Measurements from ENCODE around the gene CTAGE9. TPM values are rescaled to one million over a fixed set of nuclear protein-coding genes. Genes with fewer than 3 reads are reported as not detected.
"Not testable (repeated sequence)": the region's sequence is repeated elsewhere in the genome, so short reads cannot be mapped to it uniquely, and the experiment has no call there.

The CTAGE9 gene, protein sequence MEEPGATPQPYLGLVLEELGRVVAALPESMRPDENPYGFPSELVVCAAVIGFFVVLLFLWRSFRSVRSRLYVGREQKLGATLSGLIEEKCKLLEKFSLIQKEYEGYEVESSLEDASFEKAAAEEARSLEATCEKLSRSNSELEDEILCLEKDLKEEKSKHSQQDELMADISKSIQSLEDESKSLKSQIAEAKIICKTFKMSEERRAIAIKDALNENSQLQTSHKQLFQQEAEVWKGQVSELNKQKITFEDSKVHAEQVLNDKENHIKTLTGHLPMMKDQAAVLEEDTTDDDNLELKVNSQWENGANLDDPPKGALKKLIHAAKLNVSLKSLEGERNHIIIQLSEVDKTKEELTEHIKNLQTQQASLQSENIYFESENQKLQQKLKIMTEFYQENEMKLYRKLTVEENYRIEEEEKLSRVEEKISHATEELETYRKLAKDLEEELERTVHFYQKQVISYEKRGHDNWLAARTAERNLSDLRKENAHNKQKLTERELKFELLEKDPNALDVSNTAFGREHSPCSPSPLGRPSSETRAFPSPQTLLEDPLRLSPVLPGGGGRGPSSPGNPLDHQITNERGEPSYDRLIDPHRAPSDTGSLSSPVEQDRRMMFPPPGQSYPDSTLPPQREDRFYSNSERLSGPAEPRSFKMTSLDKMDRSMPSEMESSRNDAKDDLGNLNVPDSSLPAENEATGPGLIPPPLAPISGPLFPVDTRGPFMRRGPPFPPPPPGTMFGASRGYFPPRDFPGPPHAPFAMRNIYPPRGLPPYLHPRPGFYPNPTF
- total RNA-seq, result not detected

DNA sequence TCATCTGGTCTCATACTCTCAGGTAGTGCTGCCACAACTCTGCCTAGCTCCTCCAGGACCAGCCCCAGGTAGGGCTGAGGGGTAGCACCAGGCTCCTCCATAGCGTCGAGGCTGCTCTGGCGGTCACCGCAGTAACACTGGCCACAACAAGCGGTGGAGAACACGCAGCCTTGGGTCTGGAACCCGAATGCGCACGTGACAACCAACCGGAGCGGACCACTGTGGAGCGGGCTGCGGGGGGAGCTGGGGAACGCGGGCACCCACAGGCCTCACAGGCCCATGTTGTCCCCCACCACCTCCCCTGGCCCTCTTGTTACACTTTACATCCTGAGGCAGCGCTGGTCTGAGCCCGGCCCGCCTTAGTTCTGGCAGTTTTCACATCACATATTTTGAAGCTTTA, at the start of gene CTAGE9:
CTAGE9 (minus strand) TSS at position 101 of the 400 bp plus-strand sequence; CDS start at position 101, 0 bp downstream.
- H3K4me1 Mint-ChIP-seq (ENCODE audit: low read depth); DNase-seq; H3K27me3 Mint-ChIP-seq (ENCODE audit: low read depth); CTCF ChIA-PET; ATAC-seq; H3K4me3 Mint-ChIP-seq; H3K27ac Mint-ChIP-seq; H3K36me3 Mint-ChIP-seq (ENCODE audit: low read depth); POLR2A ChIA-PET; H3K9me3 Mint-ChIP-seq (ENCODE audit: insufficient read depth): not testable (repeated sequence)

DNA sequence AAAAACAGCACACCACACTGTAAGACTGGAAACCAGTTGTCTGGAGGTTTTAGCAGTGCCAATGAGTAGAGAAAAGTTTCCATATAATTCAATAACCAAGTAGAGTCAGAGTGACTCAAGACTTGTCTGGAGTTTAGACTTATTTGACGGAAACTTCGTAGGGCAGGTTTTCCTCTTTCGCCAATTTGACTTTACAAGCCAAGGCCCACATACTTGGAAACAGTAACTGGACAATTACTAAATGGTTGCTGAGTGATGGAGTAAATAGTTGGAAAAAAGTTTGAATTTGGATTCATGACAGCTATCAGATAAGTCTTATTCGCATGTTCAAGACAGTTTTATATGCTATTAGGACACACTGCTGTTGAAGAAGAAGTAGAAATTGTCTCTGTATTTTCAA, 48.1 kb upstream of the CTAGE9 start:
- H3K9me3 Mint-ChIP-seq (ENCODE audit: insufficient read depth), result no peaks in the 10 kb centered on the region
- H3K27me3 Mint-ChIP-seq (ENCODE audit: low read depth), result peaks cover 19% of the 10 kb centered on the region
- ATAC-seq (no peak), DNase-seq (no peak)
- POLR2A ChIA-PET, result no interaction called here
- CTCF ChIA-PET, result no interaction called here
- H3K4me1 Mint-ChIP-seq (ENCODE audit: low read depth), result no peaks in the 10 kb centered on the region
- no peak overlapping the region for H3K4me3 Mint-ChIP-seq
- no peaks in the 10 kb centered on the region for H3K36me3 Mint-ChIP-seq (ENCODE audit: low read depth)
- no peak overlapping the region for H3K27ac Mint-ChIP-seq

DNA sequence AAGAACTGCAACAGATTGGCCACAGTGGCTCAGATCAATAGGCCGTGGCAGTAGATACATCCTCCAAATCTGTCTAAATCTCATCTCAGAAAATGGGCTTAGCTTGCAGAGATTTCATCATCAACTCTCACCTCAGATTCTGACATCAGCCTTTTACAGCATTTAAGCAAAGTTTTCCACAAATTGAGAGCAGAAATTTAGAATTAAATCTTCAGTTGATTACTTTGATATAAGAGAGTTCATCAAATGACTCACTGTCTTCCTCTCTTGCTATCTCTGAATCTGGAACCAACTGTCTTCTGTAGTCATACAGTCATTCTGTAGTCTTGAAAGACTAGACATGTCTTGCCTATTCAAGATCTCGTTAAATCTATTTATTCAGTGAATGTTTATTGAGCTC, 45.2 kb upstream of the CTAGE9 start:
- ChIA-PET CTCF (no interaction called here), POLR2A (no interaction called here)
- H3K27me3 Mint-ChIP-seq (ENCODE audit: low read depth), result peaks cover 18% of the 10 kb centered on the region
- no peaks in the 10 kb centered on the region for H3K4me1 Mint-ChIP-seq (ENCODE audit: low read depth)
- ATAC-seq (no peak), DNase-seq (no peak)
- no peaks in the 10 kb centered on the region for H3K9me3 Mint-ChIP-seq (ENCODE audit: insufficient read depth)
- no peak overlapping the region for H3K27ac Mint-ChIP-seq
- H3K36me3 Mint-ChIP-seq (ENCODE audit: low read depth), result no peaks in the 10 kb centered on the region
- H3K4me3 Mint-ChIP-seq, result no peak overlapping the region

DNA sequence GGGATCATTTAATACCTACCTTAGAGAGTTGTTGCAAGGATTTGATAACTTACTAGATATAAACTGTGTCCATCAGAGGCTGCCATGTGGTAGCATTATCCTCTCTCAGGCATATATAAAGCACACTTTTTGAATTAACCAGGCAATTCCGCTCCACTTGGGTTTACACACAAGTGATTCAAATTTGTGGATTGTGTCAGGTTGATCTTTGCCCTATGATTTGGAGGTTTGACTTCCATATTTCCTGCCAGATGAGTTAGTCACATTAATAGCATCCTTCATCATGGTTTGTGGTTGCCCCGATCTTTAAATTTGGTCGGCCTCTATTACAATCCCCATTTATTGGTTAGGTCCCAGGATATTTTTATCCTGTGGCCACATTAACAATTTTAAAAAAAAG, 44.8 kb upstream of the CTAGE9 start:
- Mint-ChIP-seq H3K4me3 (no peak overlapping the region), H3K27me3 (ENCODE audit: low read depth) (peaks cover 18% of the 10 kb centered on the region), H3K27ac (no peak overlapping the region), H3K4me1 (ENCODE audit: low read depth) (no peaks in the 10 kb centered on the region), H3K36me3 (ENCODE audit: low read depth) (no peaks in the 10 kb centered on the region), H3K9me3 (ENCODE audit: insufficient read depth) (no peaks in the 10 kb centered on the region)
- CTCF ChIA-PET, result no interaction called here
- ATAC-seq (no peak), DNase-seq (no peak)
- POLR2A ChIA-PET, result no interaction called here

DNA sequence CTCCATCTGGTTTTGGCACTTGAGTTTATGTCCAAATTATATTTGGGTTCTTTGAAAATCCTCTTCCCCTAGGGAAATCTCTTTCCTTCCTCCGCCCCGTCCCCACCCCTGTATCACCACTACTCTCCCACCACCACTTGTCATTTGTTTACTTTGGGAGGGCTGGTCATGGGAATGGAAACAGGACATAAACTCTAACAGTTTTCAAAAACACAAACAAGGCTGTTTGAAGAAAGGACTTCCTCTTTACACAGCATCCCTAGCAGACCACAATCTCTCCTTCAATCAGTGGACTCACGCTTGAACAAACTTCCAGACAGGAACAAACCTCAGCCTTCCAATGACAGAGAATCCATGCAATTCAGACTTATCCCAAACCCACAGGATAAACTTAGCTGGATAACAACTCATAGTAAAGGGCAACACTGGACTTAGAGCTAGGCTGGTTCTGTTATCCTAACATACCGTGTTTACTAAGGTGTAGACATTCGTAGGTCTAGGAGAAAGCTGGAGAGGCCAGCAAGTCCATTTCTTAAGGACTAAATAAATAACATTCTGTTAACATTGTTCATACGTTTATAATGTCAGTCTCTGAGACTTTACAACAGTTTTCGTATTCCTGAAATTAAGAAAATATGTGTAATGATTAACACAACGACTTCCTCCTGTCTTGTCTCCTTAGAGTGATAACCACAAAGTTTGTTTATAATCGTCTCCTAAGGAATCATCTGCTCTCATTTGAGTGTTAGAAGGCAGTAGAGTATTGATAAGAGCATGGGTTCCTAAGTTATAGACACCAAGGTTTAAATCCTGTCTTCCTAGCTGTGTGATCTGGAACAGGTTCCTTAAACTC, 44.1 kb upstream of the CTAGE9 start:
- Mint-ChIP-seq H3K4me3 (no peak overlapping the region), H3K4me1 (ENCODE audit: low read depth) (no peaks in the 10 kb centered on the region), H3K27me3 (ENCODE audit: low read depth) (peaks cover 14% of the 10 kb centered on the region), H3K9me3 (ENCODE audit: insufficient read depth) (no peaks in the 10 kb centered on the region), H3K27ac (no peak overlapping the region), H3K36me3 (ENCODE audit: low read depth) (no peaks in the 10 kb centered on the region)
- DNase-seq (no peak), ATAC-seq (no peak)
- CTCF ChIA-PET, result no interaction called here
- POLR2A ChIA-PET, result no interaction called here

DNA sequence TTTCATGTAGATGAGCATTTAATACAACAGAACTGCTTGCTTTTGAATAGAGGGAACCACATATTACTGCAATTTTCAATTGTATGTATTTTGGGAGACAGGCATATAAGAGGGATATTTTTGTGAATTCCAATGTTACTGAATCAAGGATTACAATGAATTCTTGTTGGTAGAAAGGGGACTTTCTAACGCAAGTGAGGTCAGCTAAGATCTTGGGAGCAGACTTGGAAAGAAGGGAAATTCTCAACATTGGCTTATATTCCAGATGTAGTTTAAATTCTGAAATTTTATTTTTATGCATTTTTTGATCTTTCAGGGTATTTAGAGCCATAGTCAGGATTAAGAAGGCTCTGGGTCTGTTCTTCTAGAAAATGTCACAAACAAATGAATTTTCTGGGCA, 43.3 kb upstream of the CTAGE9 start:
- ChIA-PET CTCF (no interaction called here), POLR2A (no interaction called here)
- Mint-ChIP-seq H3K4me3 (no peak overlapping the region), H3K36me3 (ENCODE audit: low read depth) (no peaks in the 10 kb centered on the region), H3K4me1 (ENCODE audit: low read depth) (no peaks in the 10 kb centered on the region), H3K27me3 (ENCODE audit: low read depth) (peaks cover 12% of the 10 kb centered on the region), H3K27ac (no peak overlapping the region), H3K9me3 (ENCODE audit: insufficient read depth) (no peaks in the 10 kb centered on the region)
- no peak for ATAC-seq
- no peak for DNase-seq

DNA sequence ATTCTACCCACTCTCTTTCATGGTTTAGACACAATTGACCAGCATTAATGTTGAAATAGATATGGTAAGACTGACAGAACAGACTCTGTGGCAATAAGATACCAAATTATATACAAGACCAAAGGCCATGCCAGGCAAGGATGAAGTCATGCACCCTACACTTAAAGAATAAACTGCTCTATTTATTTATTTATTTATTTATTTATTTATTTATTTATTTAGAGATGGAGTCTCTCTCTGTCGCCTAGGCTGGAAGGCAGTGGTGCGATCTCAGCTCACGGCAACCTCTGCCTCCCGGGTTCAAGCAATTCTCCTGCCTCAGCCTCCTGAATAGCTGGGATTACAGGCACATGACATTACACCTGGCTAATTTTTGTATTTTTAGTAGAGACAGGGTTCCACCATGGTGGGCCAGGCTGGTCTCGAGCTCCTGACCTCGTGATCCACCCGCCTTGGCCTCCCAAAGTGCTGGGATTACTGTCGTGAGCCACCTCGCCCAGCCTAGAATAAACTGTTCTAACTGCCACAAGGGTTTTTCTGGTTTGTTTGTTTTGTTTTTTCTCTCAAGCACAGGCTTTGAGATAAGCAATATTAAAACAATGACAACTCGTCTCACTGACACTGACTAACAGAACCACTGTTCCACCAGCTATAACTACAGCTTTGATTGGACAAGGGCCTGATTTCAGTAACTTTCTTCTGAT, 40.3 kb upstream of the CTAGE9 start:
- H3K36me3 Mint-ChIP-seq (ENCODE audit: low read depth); POLR2A ChIA-PET; DNase-seq; H3K9me3 Mint-ChIP-seq (ENCODE audit: insufficient read depth); H3K27ac Mint-ChIP-seq; H3K4me3 Mint-ChIP-seq; H3K4me1 Mint-ChIP-seq (ENCODE audit: low read depth); H3K27me3 Mint-ChIP-seq (ENCODE audit: low read depth); CTCF ChIA-PET; ATAC-seq: not testable (repeated sequence)

DNA sequence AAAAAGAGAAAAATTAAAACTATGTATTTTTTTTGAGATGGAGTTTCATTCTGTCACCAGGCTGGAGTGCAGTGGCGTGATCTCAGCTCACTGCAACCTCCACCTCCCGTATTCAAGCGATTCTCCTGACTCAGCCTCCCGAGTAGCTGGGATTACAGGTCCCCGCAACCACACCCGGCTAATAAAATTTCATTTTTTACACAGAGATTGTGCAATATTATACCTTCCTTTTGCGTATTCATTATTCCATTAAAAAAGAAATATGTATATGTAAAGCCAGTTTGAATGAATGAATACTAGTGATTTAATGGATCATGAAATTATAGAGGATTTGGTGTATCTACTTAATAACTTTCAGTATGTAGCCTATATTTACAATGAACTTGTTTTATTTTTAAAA, 38.2 kb upstream of the CTAGE9 start:
- no peaks in the 10 kb centered on the region for H3K36me3 Mint-ChIP-seq (ENCODE audit: low read depth)
- no peaks in the 10 kb centered on the region for H3K4me1 Mint-ChIP-seq (ENCODE audit: low read depth)

DNA sequence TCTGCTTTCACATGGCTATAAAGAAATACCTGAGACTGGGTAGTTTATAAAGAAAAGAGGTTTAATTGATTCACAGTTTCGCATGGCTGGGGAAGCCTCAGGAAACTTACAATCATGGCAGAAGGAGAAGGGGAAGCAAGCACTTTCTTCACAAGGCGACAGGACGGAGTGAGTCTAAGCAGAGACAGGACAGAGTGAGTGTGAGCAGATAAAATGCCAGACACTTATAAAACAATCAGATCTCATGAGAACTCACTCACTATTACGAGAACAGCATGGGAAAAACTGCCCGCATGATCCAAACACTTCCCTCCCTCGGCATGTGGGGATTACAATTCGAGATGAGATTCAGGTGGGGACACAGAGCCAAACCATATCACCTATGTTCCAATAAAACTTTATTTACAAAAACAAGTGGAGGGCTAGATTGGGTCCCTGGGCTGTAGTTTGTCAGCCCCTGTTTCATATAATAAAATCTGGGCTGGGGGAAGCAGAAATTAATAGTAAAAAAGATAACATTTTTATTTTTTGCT, 37.1 kb upstream of the CTAGE9 start:
- POLR2A ChIA-PET, result no interaction called here
- H3K9me3 Mint-ChIP-seq (ENCODE audit: insufficient read depth), result no peaks in the 10 kb centered on the region
- no peak for ATAC-seq
- CTCF ChIA-PET, result no interaction called here
- no peaks in the 10 kb centered on the region for H3K4me1 Mint-ChIP-seq (ENCODE audit: low read depth)
- no peak overlapping the region for H3K27ac Mint-ChIP-seq
- no peak for DNase-seq
- H3K4me3 Mint-ChIP-seq, result no peak overlapping the region
- H3K36me3 Mint-ChIP-seq (ENCODE audit: low read depth), result no peaks in the 10 kb centered on the region
- H3K27me3 Mint-ChIP-seq (ENCODE audit: low read depth), result peaks cover 1% of the 10 kb centered on the region

More for the DNA sequence above, 38.2 kb upstream of the CTAGE9 start:
- Mint-ChIP-seq H3K4me3 (no peak overlapping the region), H3K9me3 (ENCODE audit: insufficient read depth) (no peaks in the 10 kb centered on the region), H3K27me3 (ENCODE audit: low read depth) (peaks cover 4% of the 10 kb centered on the region), H3K27ac (no peak overlapping the region)
- DNase-seq (no peak), ATAC-seq (no peak)
- ChIA-PET CTCF (no interaction called here), POLR2A (interaction anchor here (0.6 kb wide), 1 partner anchor 276 kb away, joined by 3 read pairs; no protein-coding TSS in a partner anchor)

DNA sequence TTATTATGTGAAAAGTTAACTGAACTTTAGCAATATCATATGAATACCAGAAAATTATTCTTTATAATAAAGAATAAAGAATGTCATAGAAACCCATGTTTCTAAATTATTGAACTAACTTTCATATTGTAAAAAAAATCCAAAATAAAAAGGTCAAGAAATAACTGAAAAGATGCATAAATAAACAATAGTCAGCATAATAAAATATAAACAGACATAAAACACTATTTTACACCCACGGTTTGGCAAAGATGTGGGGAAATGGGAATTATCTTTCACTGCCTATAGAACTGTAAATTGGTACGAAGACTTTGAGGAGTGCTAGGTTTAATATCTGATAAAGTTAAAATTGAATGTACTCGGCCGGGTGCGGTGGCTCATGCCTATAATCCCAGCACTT, 34.7 kb upstream of the CTAGE9 start:
- no peak overlapping the region for H3K27ac Mint-ChIP-seq
- no peak for ATAC-seq
- H3K27me3 Mint-ChIP-seq (ENCODE audit: low read depth), result peaks cover 6% of the 10 kb centered on the region
- DNase-seq, result no peak
- no peaks in the 10 kb centered on the region for H3K36me3 Mint-ChIP-seq (ENCODE audit: low read depth)
- ChIA-PET CTCF (no interaction called here), POLR2A (no interaction called here)
- H3K4me3 Mint-ChIP-seq, result no peak overlapping the region
- H3K9me3 Mint-ChIP-seq (ENCODE audit: insufficient read depth), result no peaks in the 10 kb centered on the region
- H3K4me1 Mint-ChIP-seq (ENCODE audit: low read depth), result no peaks in the 10 kb centered on the region

DNA sequence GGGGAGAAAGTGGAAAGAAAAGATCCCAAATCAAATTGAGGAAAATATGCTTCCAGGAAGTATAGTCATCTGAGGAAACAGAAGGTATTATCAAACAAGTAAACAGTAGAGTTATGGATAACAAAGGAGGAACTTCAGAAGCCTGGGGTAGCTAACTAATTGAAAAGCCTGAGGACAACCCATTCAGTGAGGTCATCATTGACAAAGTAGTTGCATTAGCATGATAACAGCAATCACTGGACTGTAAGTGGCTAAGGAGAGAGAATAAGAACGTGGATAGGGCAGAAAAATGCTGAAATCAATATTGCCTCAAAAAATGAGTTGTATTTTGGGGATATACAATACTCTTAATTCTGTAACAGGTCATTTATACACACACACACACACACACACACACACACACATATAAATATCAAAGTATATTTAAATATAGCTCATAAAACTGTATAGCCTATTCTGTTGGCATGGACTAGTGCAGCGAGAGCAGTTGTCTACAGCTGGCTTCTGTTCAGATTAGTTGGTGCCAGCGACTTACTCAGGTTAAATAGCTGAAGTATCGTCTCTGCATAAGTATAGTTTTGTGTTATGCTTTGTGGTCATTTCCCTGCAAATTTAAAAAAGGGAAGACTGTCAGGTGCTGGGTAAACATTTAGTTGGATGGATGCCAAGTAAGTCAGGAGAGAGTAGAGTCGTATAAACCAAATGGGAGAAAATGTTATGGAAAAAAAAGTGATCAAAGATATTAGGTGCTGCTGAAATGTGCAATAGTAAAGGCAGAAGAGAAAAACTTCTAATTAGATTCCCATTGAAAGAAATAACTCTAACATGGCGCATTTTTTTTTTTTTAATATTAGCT, 33.8 kb upstream of the CTAGE9 start:
- H3K36me3 Mint-ChIP-seq (ENCODE audit: low read depth), result no peaks in the 10 kb centered on the region
- CTCF ChIA-PET, result no interaction called here
- H3K4me1 Mint-ChIP-seq (ENCODE audit: low read depth), result no peaks in the 10 kb centered on the region

More for the DNA sequence above, 33.8 kb upstream of the CTAGE9 start:
- no peak for DNase-seq
- Mint-ChIP-seq H3K4me3 (no peak overlapping the region), H3K27ac (no peak overlapping the region), H3K27me3 (ENCODE audit: low read depth) (peaks cover 6% of the 10 kb centered on the region), H3K9me3 (ENCODE audit: insufficient read depth) (no peaks in the 10 kb centered on the region)
- POLR2A ChIA-PET, result no interaction called here
- ATAC-seq, result no peak
